GM19099 (cell line): Measurements from ENCODE around the gene PTPRM.

Source experiments
- POLR2A ChIP-seq: IDR thresholded peaks from 3 replicates; pipeline ENCODE4 v1.6.1; 2011; ENCODE audit warnings: low read depth; ENCODE audit not compliant: insufficient read length; ENCODE audit errors: extremely low read depth

PTPRM gene

DNA sequence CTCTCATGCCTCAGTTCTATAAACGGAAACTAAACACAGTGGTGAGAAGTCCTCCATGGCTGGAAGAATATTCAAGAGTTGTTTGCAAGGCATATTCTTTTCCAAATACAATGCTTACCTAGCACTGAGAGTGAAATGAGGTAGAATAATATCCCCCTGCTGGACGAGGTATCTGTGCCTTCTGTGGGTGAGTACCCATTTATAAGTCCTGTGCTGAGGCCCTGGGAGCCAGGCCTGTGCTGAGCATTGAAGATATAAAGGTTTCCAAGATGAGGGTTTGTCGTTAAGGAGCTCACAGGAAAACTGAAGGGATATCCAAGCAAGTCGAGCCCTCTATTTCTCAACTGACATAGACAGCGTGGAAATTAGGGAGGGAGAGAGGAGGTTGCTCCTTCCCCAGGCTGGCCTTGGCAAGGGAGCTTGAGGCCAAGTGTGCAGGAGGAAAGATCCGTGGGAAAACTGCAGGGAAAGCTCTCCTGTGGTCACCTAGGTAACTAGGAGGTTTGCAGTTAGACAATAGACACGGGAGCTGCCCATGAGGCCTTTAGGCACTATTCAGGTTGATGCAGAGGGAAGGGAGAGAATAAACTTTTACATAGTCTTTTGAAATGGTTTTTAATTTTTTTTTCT lies 17.6 kb downstream of the PTPRM start:
- TF ChIP-seq POLR2A, result no peak

DNA sequence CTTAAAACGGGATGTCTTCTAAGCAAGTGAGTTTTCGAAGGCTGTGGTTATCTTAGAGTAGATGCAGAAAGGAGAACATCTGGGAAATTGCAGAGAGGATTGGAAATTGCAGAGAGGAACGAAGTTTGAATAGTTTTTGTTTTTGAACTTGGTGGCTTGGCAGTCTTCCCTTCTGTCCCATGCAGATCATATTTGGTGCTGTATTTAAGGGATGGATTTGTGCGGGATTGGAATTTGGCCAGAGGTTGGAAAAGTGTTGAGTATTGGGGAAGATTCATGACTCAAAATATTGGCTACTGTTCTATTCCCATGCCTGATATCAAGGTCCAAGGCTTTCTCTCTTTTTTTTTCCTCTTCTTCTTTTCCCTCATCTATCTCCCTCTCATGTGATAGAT lies 18.2 kb downstream of the PTPRM start:
- TF ChIP-seq POLR2A, result no peak

- no peak for TF ChIP-seq POLR2A
Observed at GRCh38 chr18:7586379-7586778, 19.3 kb downstream of the PTPRM start.

DNA sequence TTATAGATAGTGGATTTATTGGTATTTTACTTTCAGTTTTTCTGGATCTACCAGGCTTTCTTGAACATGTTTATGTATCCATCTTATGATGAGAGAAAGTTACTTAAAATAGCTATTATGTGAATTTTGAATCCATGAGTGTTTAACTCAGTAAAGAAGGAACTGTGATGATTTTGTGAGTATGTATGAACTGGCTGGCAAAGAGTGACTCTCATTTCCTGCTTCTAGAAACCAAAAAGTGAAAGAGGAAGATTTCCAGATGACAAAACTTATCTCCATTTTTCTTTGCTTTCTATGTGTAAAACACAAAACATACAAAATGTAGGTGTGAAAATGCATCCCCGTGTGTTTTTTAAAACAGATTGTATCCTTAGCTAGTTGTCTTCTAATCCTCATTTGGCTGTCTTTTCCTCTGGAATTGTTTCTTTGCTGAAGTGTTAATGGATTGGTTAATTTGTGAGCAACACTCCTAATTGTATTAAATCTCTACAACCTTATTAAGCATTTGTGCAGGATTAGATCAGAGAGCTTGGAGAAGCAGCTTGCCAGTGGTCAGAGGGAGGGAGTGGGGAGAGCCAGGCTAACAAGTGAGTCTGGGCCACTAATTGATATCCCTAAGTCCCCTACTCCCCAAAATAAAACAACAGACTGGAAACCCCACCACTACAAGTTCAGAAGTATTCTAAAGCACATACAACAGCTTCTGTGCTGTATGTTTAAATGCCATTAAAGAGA lies 23.9 kb downstream of the PTPRM start:
- no peak for TF ChIP-seq POLR2A

DNA sequence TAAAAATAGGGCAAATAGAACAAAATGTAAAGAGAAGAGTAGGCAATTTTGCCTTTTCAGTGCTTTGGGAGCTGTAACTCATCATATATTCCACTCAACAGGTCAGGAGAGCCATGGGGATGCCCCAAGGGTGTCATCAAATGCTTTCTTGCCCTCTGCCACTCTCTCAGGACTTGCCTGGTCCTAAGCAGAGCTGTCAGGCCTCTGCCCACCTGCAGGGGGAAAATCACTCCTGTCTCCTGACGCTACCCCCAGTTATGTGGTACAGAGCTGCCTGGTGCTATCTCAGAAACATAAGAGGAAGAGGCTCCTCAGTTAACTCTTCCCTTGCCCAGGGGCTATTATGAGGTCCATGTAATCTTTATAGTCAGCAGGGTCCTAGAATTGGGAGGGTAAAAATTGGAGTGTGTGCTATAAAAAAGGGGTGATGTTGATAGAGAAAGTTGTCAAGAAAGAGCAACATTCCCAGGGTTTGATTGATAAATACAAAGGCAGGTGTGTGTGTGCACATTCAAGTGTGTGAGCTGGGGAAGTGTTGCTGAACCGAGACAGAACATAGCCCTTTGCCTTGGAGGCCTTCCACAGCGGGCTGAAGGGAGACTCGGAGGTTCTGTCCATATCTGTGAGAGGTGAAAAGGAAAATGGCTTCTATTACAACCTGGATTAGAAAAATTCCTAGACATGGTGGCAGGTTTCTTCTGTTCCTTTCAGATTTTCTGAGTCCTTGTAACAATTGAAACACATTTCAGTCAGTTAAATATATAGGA lies 25.4 kb downstream of the PTPRM start:
- TF ChIP-seq POLR2A, result no peak

GRCh38 chr18:7593218-7593819 lies 26.2 kb downstream of the PTPRM start:
- no peak for TF ChIP-seq POLR2A

DNA sequence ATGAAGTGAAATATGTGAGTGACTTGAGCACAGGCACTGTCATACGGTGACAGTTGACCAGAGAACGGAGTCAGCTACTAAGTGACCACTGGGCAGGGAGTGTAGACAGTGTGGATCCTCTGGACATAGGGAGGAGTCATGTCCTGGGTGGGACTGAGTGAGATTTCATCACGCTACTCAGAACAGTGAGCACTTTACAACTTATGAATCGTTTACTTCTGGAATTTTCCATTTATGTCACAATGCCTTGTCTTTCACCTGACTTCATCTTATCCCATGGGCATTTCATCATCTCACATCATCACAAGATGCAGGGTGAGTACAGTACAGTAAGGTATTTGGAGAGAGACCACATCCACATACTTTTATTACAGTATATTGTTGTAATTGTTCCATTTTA lies 29.0 kb downstream of the PTPRM start:
- TF ChIP-seq POLR2A, result no peak

DNA sequence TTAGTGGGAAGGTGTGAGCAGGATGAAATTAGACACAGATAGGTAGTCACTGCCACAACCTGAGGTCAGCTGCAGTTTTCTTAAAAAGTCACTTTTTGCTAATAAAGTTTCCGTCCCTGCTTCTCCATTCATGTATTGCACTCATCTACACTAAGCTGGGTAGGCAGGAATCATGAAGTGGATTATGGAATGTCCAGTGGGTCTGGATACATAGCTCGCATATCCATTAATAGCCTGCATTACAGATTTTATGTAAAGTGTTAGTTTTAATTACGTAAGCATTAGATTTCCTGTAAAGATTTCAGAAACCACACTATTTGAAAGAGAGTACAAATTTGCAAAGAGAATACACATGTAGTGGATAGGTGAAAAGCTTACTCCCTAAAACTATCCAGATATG lies 30.4 kb downstream of the PTPRM start:
- TF ChIP-seq POLR2A, result no peak

DNA sequence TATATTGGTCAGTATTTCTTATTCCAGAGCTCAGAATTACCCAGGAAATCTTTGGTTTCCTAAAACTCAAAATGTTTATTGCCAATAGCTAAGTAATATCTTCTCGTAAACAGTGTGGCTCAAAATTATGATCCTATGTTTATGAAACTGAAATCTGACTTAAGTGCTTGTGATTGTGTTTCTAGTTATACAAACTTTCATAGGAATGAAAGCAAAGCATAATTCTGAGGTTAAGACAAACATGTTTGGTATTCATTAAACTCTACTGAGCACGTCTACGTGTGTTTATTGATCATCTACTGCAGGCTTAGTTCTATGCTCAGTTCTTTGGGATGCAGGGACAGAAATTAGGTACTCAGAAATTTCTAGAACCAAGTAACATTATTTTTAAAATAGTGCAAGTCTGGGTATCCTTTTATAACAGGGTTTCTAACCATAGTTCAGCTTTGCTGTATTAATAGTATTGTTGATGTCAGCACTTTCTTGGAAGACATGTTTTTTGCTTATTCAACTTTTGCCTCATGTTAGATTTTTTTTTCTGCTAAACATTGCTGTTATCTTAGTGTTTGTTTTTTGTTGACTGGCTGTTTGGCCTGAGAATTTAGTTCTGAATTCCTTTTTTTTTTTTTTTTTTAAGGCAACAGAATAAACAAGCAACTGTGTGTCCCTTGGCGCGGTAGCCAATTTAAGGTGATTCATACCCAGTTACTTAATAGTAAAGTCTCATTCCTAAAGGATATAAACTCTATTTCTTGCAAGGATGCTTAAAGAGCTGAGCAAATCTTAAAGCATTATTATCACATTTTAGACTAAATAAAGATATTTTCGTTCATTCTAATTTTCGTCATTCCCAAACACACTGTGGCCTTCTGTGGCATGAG lies 31.3 kb downstream of the PTPRM start:
- TF ChIP-seq POLR2A, result no peak

- no peak for TF ChIP-seq POLR2A
Observed at GRCh38 chr18:7600036-7600435, 32.9 kb downstream of the PTPRM start.

- TF ChIP-seq POLR2A, result no peak
Observed at GRCh38 chr18:7600528-7601245, 33.6 kb downstream of the PTPRM start.

DNA sequence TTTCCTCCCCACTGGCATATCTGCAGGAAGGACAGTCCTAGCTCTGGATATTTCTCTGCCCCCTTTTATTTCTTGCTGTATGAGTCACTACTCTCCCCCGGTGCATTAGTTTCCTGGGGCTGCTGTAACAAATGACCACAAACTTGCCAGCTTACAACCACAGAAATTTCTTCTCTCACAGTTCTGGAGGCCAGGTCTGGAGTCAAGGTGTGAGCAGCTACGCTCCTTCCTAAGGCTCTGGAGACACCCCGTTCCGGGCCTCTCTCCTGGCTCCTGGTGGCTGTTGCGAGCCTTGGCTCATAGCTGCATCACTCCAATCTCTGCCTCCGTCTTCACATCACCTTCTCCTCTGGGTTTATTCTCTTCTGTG lies 34.1 kb downstream of the PTPRM start:
- no peak for TF ChIP-seq POLR2A

- TF ChIP-seq POLR2A, result no peak
Observed at GRCh38 chr18:7601936-7602335, 34.8 kb downstream of the PTPRM start.

DNA sequence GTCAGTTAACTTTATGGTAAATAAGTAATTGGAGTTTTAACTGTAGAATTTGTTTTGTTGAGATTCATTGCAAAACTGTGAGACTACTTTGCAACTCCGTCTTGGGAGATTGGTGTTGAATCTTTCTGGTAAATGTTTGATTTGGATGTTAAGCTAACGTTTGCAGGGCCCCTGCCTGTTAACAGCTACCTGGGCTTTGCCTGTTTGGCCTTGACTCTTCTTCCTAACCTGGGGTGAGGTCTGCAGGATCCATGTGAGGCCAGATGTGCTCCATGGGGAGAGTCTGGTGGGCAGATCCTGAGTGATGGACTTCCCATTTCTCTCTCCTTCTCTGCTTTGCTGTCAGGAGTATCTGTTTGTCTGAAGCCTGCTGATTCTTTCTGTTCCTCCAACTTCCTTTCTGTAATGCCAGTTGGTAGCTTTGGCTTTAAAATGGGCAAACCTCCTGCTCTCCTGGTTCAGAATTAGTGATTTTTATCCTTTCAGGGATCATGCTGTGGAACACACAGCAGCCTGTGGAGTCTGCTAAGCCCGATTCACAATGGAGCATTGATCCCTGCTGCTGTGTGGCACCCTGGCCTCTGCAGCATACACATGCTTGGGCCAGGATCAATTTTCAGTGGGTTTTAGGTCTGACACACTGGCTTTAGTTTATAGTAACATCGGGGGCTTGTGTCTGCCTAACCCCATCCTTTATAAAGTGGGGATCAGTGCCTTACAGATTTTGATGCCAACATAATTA lies 36.3 kb downstream of the PTPRM start:
- TF ChIP-seq POLR2A, result no peak

- TF ChIP-seq POLR2A, result no peak
Observed at GRCh38 chr18:7604361-7604760, 37.2 kb downstream of the PTPRM start.
